ENCODE data around the gene KIFAP3. TPM values are rescaled to one million over a fixed set of nuclear protein-coding genes. Genes with fewer than 3 reads are reported as not detected.
"Not testable (repeated sequence)": the region's sequence is repeated elsewhere in the genome, so short reads cannot be mapped to it uniquely, and the experiment has no call there.

The KIFAP3 gene
- total RNA-seq, 1 donor from 2014 or later: 48.0 TPM

- no peak overlapping the region for H3K27ac ChIP-seq (ENCODE audit: low read depth, low read length)
- peaks cover 0 to 2% (median 0%) of the 10 kb centered on the region in 3 donors for H3K9me3 ChIP-seq (ENCODE audit: control insufficient read depth in 3 of 3, low read length in 3 of 3)
- peaks cover 0 to 12% (median 0%) of the 10 kb centered on the region in 3 donors for H3K36me3 ChIP-seq (ENCODE audit: control insufficient read depth in 3 of 3, insufficient read depth in 3 of 3, low read length in 3 of 3)
- no peaks in the 10 kb centered on the region for H3K27me3 ChIP-seq (ENCODE audit: control insufficient read depth in 3 of 3, insufficient read depth in 3 of 3, low read length in 3 of 3)
- no peak overlapping the region for H3K9ac ChIP-seq (ENCODE audit: low read depth in 1 of 3, low read length in 3 of 3)
- H3K4me3 ChIP-seq (ENCODE audit: low read length in 3 of 3): no peak overlapping the region
- no peaks in the 10 kb centered on the region for H3K4me1 ChIP-seq (ENCODE audit: control insufficient read depth in 3 of 3, insufficient read depth in 3 of 3, low read length in 3 of 3)
Measured at GRCh38 chr1:170030212-170030611, 44.3 kb downstream of the KIFAP3 start.

DNA sequence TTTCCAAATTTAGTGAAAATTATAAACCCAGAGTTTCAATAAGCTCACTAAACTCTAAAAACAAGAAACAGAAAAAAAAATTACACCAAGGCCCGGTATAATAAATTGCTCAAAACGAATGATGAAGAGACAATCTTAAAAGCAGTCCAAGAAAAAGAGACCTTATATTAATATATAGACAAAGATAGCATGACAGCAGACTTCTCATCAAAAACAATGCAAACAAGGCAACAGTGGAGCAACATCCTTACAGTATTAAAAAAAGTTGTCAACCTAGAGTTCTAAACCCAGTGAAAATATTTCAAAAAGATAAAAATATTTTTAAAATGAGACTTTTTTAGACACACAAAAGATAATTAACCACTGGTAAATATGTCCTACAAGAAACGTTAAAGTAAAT lies 46.7 kb downstream of the KIFAP3 start:
- Histone ChIP-seq H3K27me3 (ENCODE audit: control insufficient read depth in 3 of 3, insufficient read depth in 3 of 3, low read length in 3 of 3) (no peaks in the 10 kb centered on the region), H3K9me3 (ENCODE audit: control insufficient read depth in 3 of 3, low read length in 3 of 3) (peaks cover 0 to 2% (median 0%) of the 10 kb centered on the region in 3 donors), H3K27ac (ENCODE audit: low read depth, low read length) (no peak overlapping the region), H3K4me1 (ENCODE audit: control insufficient read depth in 3 of 3, insufficient read depth in 3 of 3, low read length in 3 of 3) (no peaks in the 10 kb centered on the region), H3K36me3 (ENCODE audit: control insufficient read depth in 3 of 3, insufficient read depth in 3 of 3, low read length in 3 of 3) (peaks cover 0 to 11% (median 0%) of the 10 kb centered on the region in 3 donors), H3K9ac (ENCODE audit: low read depth in 1 of 3, low read length in 3 of 3) (no peak overlapping the region), H3K4me3 (ENCODE audit: low read length in 3 of 3) (no peak overlapping the region)

DNA sequence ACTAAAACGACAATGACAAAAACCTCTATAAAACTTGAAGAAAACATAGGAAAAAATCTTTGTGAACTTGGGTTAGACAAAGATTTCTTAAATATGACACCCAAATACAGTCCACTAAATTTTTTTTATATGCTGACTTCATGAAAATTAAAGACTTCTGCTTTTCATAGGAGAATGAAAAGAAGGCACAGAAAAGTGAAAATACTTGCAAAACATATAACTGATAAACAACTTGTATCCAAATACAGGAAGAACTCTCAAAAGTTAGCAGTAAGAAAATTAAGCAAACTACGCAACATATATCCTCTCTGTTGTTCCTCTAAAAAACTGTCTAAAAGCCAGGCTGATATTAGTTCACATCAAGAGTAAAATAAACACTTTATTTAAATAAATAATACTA lies 53.6 kb downstream of the KIFAP3 start:
- no peaks in the 10 kb centered on the region for H3K4me1 ChIP-seq (ENCODE audit: control insufficient read depth in 3 of 3, insufficient read depth in 3 of 3, low read length in 3 of 3)
- H3K9me3 ChIP-seq (ENCODE audit: control insufficient read depth in 3 of 3, low read length in 3 of 3): peaks cover 0 to 7% (median 0%) of the 10 kb centered on the region in 3 donors
- no peak overlapping the region for H3K9ac ChIP-seq (ENCODE audit: low read depth in 1 of 3, low read length in 3 of 3)
- H3K36me3 ChIP-seq (ENCODE audit: control insufficient read depth in 3 of 3, insufficient read depth in 3 of 3, low read length in 3 of 3): peaks cover 0 to 11% (median 3%) of the 10 kb centered on the region in 3 donors
- no peak overlapping the region for H3K4me3 ChIP-seq (ENCODE audit: low read length in 3 of 3)
- H3K27ac ChIP-seq (ENCODE audit: low read depth, low read length): no peak overlapping the region
- H3K27me3 ChIP-seq (ENCODE audit: control insufficient read depth in 3 of 3, insufficient read depth in 3 of 3, low read length in 3 of 3): no peaks in the 10 kb centered on the region

- Histone ChIP-seq H3K36me3 (ENCODE audit: control insufficient read depth in 3 of 3, insufficient read depth in 3 of 3, low read length in 3 of 3) (peaks cover 0 to 15% (median 3%) of the 10 kb centered on the region in 3 donors), H3K4me1 (ENCODE audit: control insufficient read depth in 3 of 3, insufficient read depth in 3 of 3, low read length in 3 of 3) (no peaks in the 10 kb centered on the region), H3K9me3 (ENCODE audit: control insufficient read depth in 3 of 3, low read length in 3 of 3) (peaks cover 0 to 7% (median 0%) of the 10 kb centered on the region in 3 donors)
Measured at GRCh38 chr1:170017478-170017877, 57.0 kb downstream of the KIFAP3 start.

DNA sequence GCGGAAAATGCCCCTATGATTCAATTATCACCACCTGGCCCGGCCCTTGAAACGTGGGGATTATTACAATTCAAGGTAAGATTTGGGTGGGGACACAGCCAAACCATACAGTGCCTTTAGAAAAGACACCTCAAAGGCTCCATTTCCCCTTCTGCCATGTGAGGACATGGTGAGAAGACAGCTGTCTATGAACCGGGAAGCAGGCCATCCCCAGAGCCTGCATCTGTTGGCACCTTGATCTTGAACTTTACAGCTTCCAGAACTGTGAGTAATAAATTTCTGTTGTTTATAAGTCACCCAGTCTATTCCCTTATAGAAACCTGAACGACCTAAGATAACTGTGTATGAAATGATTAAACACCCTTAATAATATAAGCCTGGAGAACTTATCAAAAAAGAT lies 61.6 kb downstream of the KIFAP3 start:
- peaks cover 0 to 15% (median 0%) of the 10 kb centered on the region in 3 donors for H3K36me3 ChIP-seq (ENCODE audit: control insufficient read depth in 3 of 3, insufficient read depth in 3 of 3, low read length in 3 of 3)
- H3K9ac ChIP-seq (ENCODE audit: low read depth in 1 of 3, low read length in 3 of 3): no peak overlapping the region
- no peaks in the 10 kb centered on the region for H3K9me3 ChIP-seq (ENCODE audit: control insufficient read depth in 3 of 3, low read length in 3 of 3)
- H3K27ac ChIP-seq (ENCODE audit: low read depth, low read length): no peak overlapping the region
- H3K4me1 ChIP-seq (ENCODE audit: control insufficient read depth in 3 of 3, insufficient read depth in 3 of 3, low read length in 3 of 3): no peaks in the 10 kb centered on the region
- no peaks in the 10 kb centered on the region for H3K27me3 ChIP-seq (ENCODE audit: control insufficient read depth in 3 of 3, insufficient read depth in 3 of 3, low read length in 3 of 3)
- H3K4me3 ChIP-seq (ENCODE audit: low read length in 3 of 3): no peak overlapping the region

More at GRCh38 chr1:170017478-170017877, 57.0 kb downstream of the KIFAP3 start:
- Histone ChIP-seq H3K4me3 (ENCODE audit: low read length in 3 of 3) (no peak overlapping the region), H3K27ac (ENCODE audit: low read depth, low read length) (no peak overlapping the region), H3K27me3 (ENCODE audit: control insufficient read depth in 3 of 3, insufficient read depth in 3 of 3, low read length in 3 of 3) (no peaks in the 10 kb centered on the region), H3K9ac (ENCODE audit: low read depth in 1 of 3, low read length in 3 of 3) (no peak overlapping the region)

- no peaks in the 10 kb centered on the region for H3K4me1 ChIP-seq (ENCODE audit: control insufficient read depth in 3 of 3, insufficient read depth in 3 of 3, low read length in 3 of 3)
- no peak overlapping the region for H3K27ac ChIP-seq (ENCODE audit: low read depth, low read length)
- no peak overlapping the region for H3K9ac ChIP-seq (ENCODE audit: low read depth in 1 of 3, low read length in 3 of 3)
- no peaks in the 10 kb centered on the region for H3K9me3 ChIP-seq (ENCODE audit: control insufficient read depth in 3 of 3, low read length in 3 of 3)
- no peak overlapping the region for H3K4me3 ChIP-seq (ENCODE audit: low read length in 3 of 3)
- H3K36me3 ChIP-seq (ENCODE audit: control insufficient read depth in 3 of 3, insufficient read depth in 3 of 3, low read length in 3 of 3): peaks cover 0 to 3% (median 0%) of the 10 kb centered on the region in 3 donors
- no peaks in the 10 kb centered on the region for H3K27me3 ChIP-seq (ENCODE audit: control insufficient read depth in 3 of 3, insufficient read depth in 3 of 3, low read length in 3 of 3)
Measured at GRCh38 chr1:170010443-170010842, 64.1 kb downstream of the KIFAP3 start.

GRCh38 chr1:170009551-170009950 lies 64.9 kb downstream of the KIFAP3 start:
- peaks cover 0 to 3% (median 0%) of the 10 kb centered on the region in 3 donors for H3K36me3 ChIP-seq (ENCODE audit: control insufficient read depth in 3 of 3, insufficient read depth in 3 of 3, low read length in 3 of 3)
- H3K4me1 ChIP-seq (ENCODE audit: control insufficient read depth in 3 of 3, insufficient read depth in 3 of 3, low read length in 3 of 3): no peaks in the 10 kb centered on the region
- H3K9ac ChIP-seq (ENCODE audit: low read depth in 1 of 3, low read length in 3 of 3): no peak overlapping the region
- H3K4me3 ChIP-seq (ENCODE audit: low read length in 3 of 3): no peak overlapping the region
- no peaks in the 10 kb centered on the region for H3K9me3 ChIP-seq (ENCODE audit: control insufficient read depth in 3 of 3, low read length in 3 of 3)
- no peaks in the 10 kb centered on the region for H3K27me3 ChIP-seq (ENCODE audit: control insufficient read depth in 3 of 3, insufficient read depth in 3 of 3, low read length in 3 of 3)
- no peak overlapping the region for H3K27ac ChIP-seq (ENCODE audit: low read depth, low read length)

DNA sequence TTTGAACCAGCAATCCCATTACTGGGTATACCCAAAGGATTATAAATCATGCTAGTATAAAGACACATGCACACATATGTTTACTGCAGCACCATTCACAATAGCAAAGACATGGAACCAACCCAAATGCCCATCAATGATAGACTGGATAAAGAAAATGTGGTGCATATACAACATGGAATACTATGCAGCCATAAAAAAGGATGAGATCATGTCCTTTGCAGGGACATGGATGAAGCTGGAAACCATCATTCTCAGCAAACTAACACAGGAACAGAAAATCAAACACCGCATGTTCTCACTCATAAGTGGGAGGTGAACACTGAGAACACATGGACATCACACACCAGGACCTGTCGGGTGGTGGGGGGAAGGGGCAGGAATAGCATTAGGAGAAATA lies 65.8 kb downstream of the KIFAP3 start:
- H3K27me3 ChIP-seq (ENCODE audit: control insufficient read depth in 3 of 3, insufficient read depth in 3 of 3, low read length in 3 of 3); H3K4me3 ChIP-seq (ENCODE audit: low read length in 3 of 3); H3K9me3 ChIP-seq (ENCODE audit: control insufficient read depth in 3 of 3, low read length in 3 of 3); H3K4me1 ChIP-seq (ENCODE audit: control insufficient read depth in 3 of 3, insufficient read depth in 3 of 3, low read length in 3 of 3); H3K27ac ChIP-seq (ENCODE audit: low read depth, low read length); H3K36me3 ChIP-seq (ENCODE audit: control insufficient read depth in 3 of 3, insufficient read depth in 3 of 3, low read length in 3 of 3); H3K9ac ChIP-seq (ENCODE audit: low read depth in 1 of 3, low read length in 3 of 3): not testable (repeated sequence)

DNA sequence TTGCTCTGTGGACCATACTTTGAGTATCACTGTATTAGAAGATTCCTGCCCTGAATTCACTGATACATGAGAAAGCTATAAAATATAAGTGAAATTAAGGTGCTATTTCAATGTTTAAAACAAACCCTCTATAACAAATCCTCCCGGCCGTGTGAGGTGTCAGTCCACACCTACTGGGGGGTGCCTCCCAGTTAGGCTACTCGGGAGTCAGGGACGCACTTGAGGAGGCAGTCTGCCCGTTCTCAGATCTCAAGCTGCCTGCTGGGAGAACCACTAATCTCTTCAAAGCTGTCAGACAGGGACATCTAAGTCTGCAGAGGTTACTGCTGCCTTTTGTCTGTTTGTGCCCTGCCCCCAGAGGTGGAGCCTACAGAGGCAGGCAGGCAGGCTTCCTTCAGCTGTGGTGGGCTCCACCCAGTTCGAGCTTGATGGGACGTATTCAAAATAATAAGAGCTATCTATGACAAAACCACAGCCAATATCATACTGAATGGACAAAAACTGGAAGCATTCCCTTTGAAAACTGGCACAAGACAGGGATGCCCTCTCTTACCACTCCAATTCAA lies 71.1 kb downstream of the KIFAP3 start:
- not testable (repeated sequence) for H3K4me1 ChIP-seq (ENCODE audit: control insufficient read depth in 3 of 3, insufficient read depth in 3 of 3, low read length in 3 of 3); H3K9ac ChIP-seq (ENCODE audit: low read depth in 1 of 3, low read length in 3 of 3); H3K4me3 ChIP-seq (ENCODE audit: low read length in 3 of 3); H3K27ac ChIP-seq (ENCODE audit: low read depth, low read length); H3K27me3 ChIP-seq (ENCODE audit: control insufficient read depth in 3 of 3, insufficient read depth in 3 of 3, low read length in 3 of 3); H3K9me3 ChIP-seq (ENCODE audit: control insufficient read depth in 3 of 3, low read length in 3 of 3); H3K36me3 ChIP-seq (ENCODE audit: control insufficient read depth in 3 of 3, insufficient read depth in 3 of 3, low read length in 3 of 3)

- Histone ChIP-seq H3K4me3 (ENCODE audit: low read length in 3 of 3) (no peak overlapping the region), H3K9me3 (ENCODE audit: control insufficient read depth in 3 of 3, low read length in 3 of 3) (no peaks in the 10 kb centered on the region), H3K4me1 (ENCODE audit: control insufficient read depth in 3 of 3, insufficient read depth in 3 of 3, low read length in 3 of 3) (peaks cover 0 to 3% (median 0%) of the 10 kb centered on the region in 3 donors), H3K36me3 (ENCODE audit: control insufficient read depth in 3 of 3, insufficient read depth in 3 of 3, low read length in 3 of 3) (peaks cover 0 to 2% (median 0%) of the 10 kb centered on the region in 3 donors), H3K9ac (ENCODE audit: low read depth in 1 of 3, low read length in 3 of 3) (no peak overlapping the region), H3K27me3 (ENCODE audit: control insufficient read depth in 3 of 3, insufficient read depth in 3 of 3, low read length in 3 of 3) (no peaks in the 10 kb centered on the region), H3K27ac (ENCODE audit: low read depth, low read length) (no peak overlapping the region)
Measured at GRCh38 chr1:170001266-170001665, 73.2 kb downstream of the KIFAP3 start.

All from skeletal muscle tissue (tissue), 4 donors.